GM19463 (cell line): ENCODE measurements around the gene CAMKK2.
"Not testable (repeated sequence)": the region's sequence is repeated elsewhere in the genome, so short reads cannot be mapped to it uniquely, and the experiment has no call there.

Experiments
- ATAC-seq: cut with Tn5 transposase; IDR thresholded peaks from one replicate; pipeline ENCODE4 v1.9.1; 2021; ENCODE audit warnings: mild to moderate bottlenecking, moderate library complexity; ENCODE audit not compliant: unreplicated experiment

CAMKK2 gene

DNA sequence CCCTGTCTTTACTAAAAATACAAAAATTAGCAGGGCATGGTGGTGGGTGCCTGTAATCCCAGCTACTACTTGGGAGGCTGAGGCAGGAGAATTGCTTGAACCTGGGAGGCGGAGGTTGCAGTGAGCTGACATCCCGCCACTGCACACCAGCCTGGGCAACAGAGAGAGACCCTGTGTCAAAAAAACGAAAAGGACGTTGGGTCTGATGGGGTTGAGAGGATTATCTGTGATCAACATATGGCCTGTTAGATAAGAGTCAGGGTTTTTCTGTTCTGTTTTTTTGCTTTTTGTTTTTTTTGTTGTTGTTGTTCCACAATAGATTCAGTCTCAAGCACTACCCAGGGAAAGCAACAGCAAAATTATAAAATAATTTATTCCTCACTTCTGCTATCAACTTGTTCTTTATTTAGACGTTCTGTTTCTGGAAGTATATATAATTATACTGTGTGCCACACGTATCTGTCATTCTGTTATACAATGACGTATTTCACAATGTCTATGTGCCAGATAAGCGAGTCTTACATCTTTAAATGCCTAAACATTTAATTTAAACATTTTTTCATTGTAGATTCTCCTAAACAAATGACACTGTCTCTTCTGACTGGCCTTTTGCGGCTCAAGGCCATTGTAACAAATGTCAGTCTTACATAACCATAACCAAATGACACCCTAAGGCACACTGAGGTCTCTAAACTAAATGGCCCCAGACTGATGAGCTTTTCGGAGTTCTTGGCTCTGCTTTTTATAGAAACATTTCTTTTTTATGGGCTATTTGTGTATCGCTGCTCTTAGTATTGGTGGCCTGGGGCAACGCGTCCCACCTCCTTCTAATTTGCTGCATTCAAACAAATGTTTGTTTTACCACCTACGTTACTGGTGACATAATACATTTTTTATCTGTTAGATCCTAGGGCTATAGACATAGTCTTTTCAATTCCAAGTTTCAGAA is 93.8 kb downstream of the CAMKK2 start:
- no peak for ATAC-seq

DNA sequence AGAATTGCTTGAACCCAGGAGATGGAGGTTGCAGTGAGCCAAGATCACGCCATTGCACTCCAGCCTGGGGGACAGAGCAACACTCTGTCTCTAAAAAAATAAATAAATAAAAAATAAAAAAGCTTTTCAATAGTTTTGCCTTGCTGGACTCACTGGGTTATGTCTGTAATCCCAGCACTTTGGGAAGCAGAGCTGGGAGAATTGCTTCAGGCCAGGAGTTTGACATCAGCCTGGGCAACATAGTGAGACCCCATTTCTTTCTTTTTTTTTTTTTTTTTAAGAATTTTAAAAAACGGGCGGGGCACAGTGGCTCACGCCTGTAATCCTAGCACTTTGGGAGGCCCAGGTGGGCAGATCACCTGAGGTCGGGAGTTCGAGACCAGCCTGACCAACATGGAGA is 95.4 kb downstream of the CAMKK2 start:
- ATAC-seq: not testable (repeated sequence)

DNA sequence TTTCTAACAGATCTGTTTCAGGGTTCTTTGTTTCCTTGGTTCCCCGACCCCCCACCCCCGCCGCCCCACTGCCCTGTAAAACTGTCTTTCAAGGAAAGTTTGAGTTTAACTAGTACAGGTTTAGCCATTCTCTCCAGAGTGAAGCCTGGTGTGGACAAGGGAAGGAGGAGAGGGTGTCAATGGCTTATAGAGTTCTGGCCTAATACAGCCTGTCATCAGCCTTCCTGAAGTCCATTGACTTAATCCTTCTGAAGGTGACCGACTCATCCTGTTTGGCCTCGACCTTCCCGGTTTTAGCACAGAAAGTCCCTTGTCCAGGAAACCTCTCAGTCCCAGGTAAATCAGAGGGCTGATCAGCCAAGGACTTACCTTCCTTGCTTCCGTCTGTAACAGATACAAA is 97.6 kb downstream of the CAMKK2 start:
- no peak for ATAC-seq

GRCh38 chr12:121196902-121197301 is 99.6 kb downstream of the CAMKK2 start:
- ATAC-seq: no peak

- ATAC-seq: no peak
Observed at GRCh38 chr12:121191151-121191550, 105.4 kb downstream of the CAMKK2 start.

DNA sequence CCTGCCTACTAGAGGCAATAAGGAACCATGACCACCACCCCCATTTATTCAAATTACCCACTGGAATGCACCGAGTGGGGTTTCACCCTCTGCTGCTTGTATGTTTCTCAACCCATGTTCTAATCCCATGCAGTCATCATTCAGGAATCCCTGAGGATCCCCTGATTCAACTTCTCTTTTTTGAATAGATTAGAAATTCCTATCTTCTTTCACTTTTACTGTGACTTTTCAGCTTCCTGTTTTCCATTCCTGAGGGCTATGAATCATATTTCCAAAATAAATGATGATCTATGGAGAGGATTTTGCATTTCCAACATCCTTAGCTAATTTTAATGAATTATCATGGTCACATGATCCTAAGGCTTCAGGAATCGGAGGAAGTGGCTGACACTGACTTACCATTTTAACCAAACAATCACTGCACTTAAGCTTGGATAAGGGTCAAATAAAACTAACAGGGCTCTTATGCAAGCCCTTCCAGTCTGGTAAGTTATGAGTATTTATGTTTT is 105.9 kb downstream of the CAMKK2 start:
- no peak for ATAC-seq

DNA sequence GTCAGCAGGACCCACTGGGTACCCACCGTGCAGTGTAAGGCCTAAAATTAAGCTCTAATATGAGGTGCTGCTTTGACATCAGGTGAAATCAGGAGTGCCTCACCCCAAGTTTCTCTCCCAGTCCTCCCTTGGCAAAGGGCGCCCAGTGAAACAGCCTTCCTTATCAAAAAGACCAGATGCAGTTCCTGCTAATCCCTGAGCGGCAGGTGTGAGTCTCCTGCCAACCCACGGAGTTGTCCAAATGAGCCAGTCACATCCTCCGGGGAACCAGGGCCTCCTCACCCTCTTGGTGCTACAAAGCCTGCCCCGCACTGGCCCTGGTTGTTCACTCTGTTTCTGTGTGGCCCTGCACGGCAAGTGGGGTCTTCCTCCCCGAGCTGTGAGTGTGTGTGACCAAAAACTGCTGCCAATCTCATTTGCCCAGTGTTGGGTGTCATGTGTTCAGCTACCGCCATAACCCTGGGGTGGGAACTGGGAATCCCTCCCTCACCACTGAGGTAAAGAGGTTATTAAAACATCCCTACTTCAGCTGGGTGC is 106.8 kb downstream of the CAMKK2 start:
- ATAC-seq: no peak

DNA sequence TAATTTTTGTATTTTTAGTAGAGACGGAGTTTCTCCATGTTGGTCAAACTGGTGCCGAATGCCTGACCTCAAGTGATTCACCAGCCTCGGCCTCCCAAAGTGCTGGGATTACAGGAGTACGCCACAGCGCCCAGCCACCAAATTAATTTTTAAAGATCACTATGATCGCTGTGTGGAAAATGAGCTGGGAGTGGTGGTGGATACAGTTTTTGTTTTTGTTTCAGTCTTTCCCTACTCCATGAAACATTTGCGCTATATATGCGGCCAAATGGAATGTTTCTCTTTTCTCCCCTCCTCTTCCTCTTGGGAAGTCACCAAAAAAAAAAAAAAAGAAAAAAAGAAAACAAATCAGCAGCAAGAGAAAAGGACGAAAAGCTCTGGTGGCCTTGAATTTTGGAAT is 107.4 kb downstream of the CAMKK2 start:
- no peak for ATAC-seq

GRCh38 chr12:121188227-121188626 is 108.3 kb downstream of the CAMKK2 start:
- ATAC-seq: no peak
